SK-N-SH treated with all-trans-retinoic acid at 6 μM for 48 hours (cell line): Measurements from ENCODE around the gene TRAPPC2B.
A peak's percentile ranks its signal among the peaks of the same experiment; 100 is the strongest.

Experiments used
- ATAC-seq: fragments of 200-7000 bp; cut with Tn5 transposase; 3 replicates; pipeline ENCODE4 v1.9.1; 2020; ENCODE audit warnings: mild to moderate bottlenecking, moderate library complexity
- ESRRG ChIP-seq: fragments of 250-450 bp; sonication (Bioruptor Pico); IDR thresholded peaks from 2 replicates; pipeline ENCODE4 v1.6.1; 2021; ENCODE audit warnings: mild to moderate bottlenecking
- PPARA ChIP-seq: fragments of 250-450 bp; sonication (Bioruptor Pico); IDR thresholded peaks from 2 replicates; pipeline ENCODE4 v1.5.0; 2020; ENCODE audit warnings: mild to moderate bottlenecking, borderline replicate concordance
- ZC3H10 ChIP-seq: fragments of 250-450 bp; sonication (Bioruptor Pico); IDR thresholded peaks from 2 replicates; pipeline ENCODE4 v1.5.1; 2021; ENCODE audit warnings: mild to moderate bottlenecking, moderate library complexity
- ZNF8 ChIP-seq: fragments of 450-650 bp; formaldehyde crosslinking; IDR thresholded peaks from 2 replicates; pipeline ENCODE4 v1.5.0; 2020; ENCODE audit warnings: mild to moderate bottlenecking, moderate library complexity

The TRAPPC2B gene

DNA sequence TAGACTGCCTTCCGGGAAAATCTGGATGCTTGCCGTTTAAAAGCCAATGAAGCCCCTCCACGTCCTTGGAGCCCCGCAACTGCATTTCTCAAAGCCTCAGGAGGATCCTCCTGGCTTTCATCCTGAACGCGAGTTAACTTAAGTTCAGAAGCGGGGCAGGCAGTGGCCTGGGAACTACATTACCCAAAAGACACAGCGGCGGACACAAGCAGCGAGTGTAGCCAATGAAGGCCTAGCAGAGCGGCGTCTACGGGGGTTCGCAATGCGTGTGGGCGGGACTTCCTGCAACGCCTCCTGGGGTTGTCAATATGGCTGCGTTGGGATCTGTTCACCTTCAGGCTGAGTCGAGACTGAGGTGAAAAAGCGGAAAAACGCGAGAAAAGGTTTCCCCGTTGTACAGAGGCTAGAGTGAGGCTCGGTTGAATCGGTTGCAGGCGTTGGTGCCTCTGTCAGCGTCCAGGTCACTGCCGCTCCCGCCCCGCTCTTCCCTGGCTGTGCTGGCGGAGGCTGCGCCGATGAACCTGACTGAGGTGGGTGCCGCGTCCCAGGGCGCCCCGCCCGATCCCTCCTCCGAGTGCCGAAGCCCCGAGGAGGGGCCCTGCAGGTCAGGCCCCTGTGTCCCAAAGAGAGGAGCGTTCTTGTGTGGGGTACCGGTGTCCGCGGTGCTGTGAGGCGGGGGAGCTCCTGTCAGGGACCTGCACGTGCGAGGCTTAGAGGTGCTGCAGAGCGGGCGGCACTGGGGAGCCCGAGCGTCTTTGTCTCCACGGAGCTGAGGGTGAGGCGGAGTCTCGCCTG lies 47.7 kb downstream of the TRAPPC2B start, which contains the start of gene ZNF17:
Gene ZNF17 (plus strand): TSS at position 285 of the 795 bp plus-strand sequence. CDS start 2,455 bp downstream, outside the sequence.
- peak; percentile 100 for ATAC-seq
- TF ChIP-seq ZC3H10 (no peak), ZNF8 (CRISPR knock-in tag) (no peak), ESRRG (CRISPR knock-in tag) (no peak), PPARA (CRISPR knock-in tag) (no peak)
- TF ChIP-seq, all 23 proteins: peak for 0
